GM13977 (cell line): Measurements from ENCODE around the gene AP5Z1.

Source experiments
- DNase-seq: peaks from one replicate; pipeline ENCODE4 v3.0.0; 2012; ENCODE audit warnings: low spot score
- in situ Hi-C: fragments of 300-500 bp; cut with MboI; formaldehyde crosslinking; loops from one replicate; pipeline ENCODE4 v1.12.0; 2022; ENCODE audit warnings: low sequenced_read_pairs, low pct_unique_long_range_greater_than_20kb, mixed read lengths, inconsistent platforms; ENCODE audit not compliant: unreplicated experiment
- TF ChIP-seq, protein P1 (sequence below): IDR thresholded peaks from 2 replicates; pipeline ENCODE4 v1.5.1; 2012; ENCODE audit warnings: mild to moderate bottlenecking, control low read depth; ENCODE audit not compliant: insufficient read depth; ENCODE audit errors: extremely low read depth, missing control alignments

The AP5Z1 gene

DNA sequence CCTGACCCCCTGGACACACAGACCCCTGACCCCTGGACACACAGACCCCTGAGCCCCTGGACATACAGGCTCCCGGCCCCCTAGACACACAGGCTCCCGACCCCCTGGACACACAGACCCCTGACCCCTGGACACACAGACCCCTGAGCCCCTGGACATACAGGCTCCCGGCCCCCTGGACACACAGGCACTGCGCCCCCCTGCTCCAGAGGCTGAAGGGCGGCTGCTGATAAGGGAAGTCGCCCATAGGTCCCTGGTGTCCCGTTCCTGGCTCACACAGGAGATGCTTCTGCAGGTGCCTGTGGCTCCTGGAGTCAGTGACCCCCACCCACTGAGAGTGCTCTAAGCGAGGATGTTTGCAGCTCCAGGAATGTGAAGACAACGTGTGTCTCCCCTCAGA, 3.7 kb upstream of the AP5Z1 start:
- in situ Hi-C loops = no loop called here
- DNase-seq = no peak
- TF ChIP-seq, protein P1, sequence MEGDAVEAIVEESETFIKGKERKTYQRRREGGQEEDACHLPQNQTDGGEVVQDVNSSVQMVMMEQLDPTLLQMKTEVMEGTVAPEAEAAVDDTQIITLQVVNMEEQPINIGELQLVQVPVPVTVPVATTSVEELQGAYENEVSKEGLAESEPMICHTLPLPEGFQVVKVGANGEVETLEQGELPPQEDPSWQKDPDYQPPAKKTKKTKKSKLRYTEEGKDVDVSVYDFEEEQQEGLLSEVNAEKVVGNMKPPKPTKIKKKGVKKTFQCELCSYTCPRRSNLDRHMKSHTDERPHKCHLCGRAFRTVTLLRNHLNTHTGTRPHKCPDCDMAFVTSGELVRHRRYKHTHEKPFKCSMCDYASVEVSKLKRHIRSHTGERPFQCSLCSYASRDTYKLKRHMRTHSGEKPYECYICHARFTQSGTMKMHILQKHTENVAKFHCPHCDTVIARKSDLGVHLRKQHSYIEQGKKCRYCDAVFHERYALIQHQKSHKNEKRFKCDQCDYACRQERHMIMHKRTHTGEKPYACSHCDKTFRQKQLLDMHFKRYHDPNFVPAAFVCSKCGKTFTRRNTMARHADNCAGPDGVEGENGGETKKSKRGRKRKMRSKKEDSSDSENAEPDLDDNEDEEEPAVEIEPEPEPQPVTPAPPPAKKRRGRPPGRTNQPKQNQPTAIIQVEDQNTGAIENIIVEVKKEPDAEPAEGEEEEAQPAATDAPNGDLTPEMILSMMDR = no peak

DNA sequence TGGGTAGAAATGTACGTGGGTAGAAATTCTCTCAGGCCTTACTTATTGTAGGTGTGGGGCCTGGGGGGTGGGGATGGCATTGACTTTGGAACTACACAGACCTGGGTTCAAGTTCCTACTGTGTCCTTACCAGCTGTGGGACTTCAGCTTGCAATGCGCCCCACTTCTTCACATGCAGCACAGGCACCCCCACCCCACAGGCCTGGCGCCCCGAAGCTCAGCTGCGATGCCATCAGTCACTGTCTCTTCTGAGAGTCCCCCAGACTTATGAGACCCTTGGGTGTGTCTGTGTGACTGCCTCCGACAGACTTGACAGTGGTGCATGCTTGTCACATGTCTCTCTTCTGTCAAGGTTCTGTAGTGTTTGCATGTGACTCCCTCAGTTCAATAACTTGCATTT, 3.1 kb upstream of the AP5Z1 start:
- TF ChIP-seq, protein P1 = no peak
- in situ Hi-C loops = no loop called here
- DNase-seq = no peak

DNA sequence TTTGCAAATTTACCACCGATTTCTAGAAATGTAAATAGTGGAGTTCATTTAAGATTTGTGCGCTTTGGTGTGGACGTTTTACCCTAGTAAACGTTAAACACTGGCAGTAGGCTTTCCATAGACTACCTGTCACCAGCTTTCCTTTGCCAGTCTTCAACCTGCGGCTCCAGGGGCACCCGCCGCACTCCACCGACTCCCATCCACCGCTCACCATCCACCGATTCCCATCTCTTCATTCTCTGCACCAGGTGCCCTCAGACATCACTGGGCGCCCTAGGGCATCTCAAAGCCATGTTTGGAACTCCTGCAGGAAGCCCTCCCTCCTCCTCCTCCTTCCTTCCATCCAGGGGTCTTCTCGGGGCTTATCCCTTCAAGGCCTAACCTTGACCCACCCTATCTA, 1.4 kb upstream of the AP5Z1 start:
- TF ChIP-seq, protein P1 = no peak
- in situ Hi-C loops = no loop called here
- no peak for DNase-seq

DNA sequence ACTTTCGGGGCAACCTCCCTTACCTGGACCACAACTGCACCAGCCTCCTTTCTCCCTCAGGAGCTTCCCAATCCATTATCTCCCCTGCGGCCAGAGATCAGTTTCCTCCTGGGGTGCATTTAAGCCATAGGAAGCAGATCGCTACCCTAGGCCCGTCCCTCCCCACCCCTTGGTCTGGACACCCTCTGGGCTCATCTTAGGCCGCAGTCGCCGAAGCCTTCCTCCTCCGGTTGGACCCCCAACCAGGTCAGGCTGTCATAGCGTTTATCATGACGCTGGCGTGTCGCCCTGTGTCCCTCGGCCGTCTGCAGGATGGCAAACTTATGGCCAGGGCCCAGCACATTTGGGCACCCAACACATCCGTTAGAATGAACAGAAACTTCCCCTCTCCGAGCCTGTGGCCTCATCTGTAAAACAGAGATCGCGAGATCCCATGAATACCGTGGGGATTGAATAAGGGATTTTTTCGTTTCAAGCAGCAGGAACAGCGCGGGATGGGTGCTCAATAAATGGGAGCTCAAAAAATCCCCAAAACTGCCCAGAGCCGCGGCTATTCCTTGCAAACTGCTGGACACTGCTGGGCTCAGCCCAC, 669 bp upstream of the AP5Z1 start:
- TF ChIP-seq, protein P1 = no peak
- in situ Hi-C loops = no loop called here
- peak; percentile 72 for DNase-seq

DNA sequence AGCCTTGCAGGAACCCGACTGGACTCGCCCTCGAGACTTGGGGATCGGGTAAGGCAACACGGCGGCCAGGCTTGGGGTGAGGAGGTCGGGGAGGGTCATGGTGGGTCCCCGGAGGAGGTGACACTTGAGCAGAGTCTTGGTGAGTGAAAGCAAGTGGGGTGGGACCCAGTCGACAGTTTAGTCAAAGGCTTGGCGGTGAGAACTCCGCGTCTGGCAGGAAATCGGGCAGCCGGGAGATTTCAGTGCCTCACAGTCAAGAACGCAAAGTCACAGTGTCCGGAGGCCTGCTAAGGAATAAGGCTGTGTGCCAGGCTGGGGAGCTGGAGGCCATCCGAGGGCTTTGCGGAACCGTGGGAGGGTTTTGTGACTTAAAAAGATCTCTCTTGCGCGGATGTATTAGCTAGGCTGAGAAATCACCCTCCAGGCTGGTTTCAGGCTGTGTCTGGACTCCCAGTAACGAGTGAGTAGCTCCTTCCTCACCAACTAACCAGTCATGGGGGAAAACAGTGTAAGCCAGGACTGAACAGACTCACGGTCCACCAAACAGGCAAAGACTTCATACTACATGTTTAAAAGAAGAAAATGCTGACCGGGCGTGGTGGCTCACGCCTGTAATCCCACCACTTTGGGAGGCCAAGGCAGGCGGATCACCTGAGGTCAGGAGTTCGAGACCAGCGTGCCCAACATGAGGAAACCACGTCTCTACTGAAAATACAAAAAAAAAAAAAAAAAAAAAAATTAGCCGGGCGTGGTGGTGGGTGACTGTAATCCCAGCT, 613 bp downstream of the AP5Z1 start:
- in situ Hi-C loops = no loop called here
- DNase-seq = no peak

DNA sequence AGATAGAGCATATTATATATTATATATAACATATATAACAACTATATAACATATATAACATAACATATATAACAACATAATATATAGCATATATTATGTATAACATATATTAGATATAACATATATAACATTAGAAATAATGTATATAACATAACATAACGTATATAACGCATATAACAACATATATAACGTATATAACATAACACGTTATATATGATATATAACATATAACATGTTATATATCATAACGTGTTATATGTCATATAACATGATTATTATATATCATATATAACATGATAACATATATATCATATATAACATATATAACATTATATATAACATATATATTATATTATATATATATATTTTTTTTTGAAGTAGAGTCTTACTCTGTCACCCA, 3.7 kb downstream of the AP5Z1 start:
- in situ Hi-C loops = no loop called here
- TF ChIP-seq, protein P1 = no peak
- no peak for DNase-seq

More for the DNA sequence above, 613 bp downstream of the AP5Z1 start:
- TF ChIP-seq, protein P1 = no peak
